Naive thymus-derived CD4-positive, alpha-beta T cell (primary cell): ENCODE results near the gene SDC3. TPM values are rescaled to one million over a fixed set of nuclear protein-coding genes. Genes with fewer than 3 reads are reported as not detected.

Source experiments
- polyA plus RNA-seq, 2 donors: library from polyadenylated mRNA; unstranded; fragments of 300-500 nt; fragmentation: Illumina TruSeq; gene quantifications; one replicate each; pipeline ENCODE4 v1.2.3, GENCODE V29; 2021
- total RNA-seq, 6 experiments: library from RNA in 5 of 6; stranded (reverse) in 5 of 6; gene quantifications; 1 replicate in 5 of 6; 2 replicates in 1 of 6; pipeline ENCODE4 v1.2.3 and lab custom pipeline; 2021 to 2026

SDC3 gene
- total and polyA plus RNA-seq, 7 experiments from 2014 or later = 0.07 to 0.42 (median 0.27) TPM; not detected in 1

Other genes with a start within 250 kb of the SDC3 start
- gene MATN1, start 185.2 kb downstream of the SDC3 start, total RNA-seq = 1 to 10 TPM in 2 of 5 experiments, under 1 TPM in 3; 0.08 to 3.6 (median 0.22) TPM
- gene MATN1, start 185.2 kb downstream of the SDC3 start, polyA plus RNA-seq = not detected
- 100 to 1,000 TPM; 464 to 783 (median 647) TPM for gene LAPTM5, start 151.0 kb downstream of the SDC3 start, total RNA-seq
- gene LAPTM5, start 151.0 kb downstream of the SDC3 start, polyA plus RNA-seq = 100 to 1,000 TPM; 551 to 556 TPM
- gene PUM1, start 157.0 kb upstream of the SDC3 start, total RNA-seq = 100 to 1,000 TPM; 114 to 226 (median 174) TPM
- 100 to 1,000 TPM; 123 to 146 TPM for gene PUM1, start 157.0 kb upstream of the SDC3 start, polyA plus RNA-seq